Measurements from ENCODE around the gene POLR2J.

DNA sequence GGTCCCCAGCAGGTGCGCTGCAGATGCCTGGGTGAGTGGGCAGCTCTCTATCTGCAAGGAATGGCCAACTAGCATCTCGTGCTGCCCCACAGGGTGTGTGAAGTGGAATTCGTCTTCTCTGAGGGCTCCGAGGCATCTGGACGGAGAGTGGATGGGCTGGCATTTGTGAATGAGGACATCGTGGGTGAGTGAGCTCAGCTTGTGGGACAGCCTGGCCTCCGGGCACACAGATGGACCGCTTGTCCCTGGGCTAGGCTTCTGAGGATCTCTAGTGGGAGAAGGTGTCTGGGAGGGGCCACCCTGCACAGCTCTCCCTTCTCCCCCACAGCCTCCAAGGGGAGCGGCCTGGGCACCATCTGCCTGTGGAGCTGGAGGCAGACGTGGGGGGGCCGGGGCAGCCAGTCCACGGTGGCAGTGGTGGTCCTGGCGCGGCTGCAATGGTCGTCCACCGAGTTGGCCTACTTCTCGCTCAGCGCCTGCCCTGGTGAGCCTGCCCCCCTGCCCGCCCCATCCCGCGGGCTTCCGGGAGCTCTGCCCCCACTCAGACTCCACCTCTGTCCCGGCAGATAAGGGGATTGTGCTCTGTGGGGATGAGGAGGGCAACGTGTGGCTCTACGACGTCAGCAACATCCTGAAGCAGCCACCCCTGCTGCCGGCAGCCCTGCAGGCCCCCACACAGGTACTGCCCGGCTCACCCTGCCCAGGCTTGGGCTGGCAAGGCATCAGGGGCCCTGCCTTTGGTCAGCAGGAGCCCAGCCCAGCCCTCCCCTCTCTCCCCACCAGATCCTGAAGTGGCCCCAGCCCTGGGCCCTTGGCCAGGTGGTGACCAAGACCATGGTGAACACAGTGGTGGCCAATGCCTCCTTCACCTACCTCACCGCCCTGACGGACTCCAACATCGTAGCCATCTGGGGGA lies 6.3 kb downstream of the POLR2J start:
- TF ChIP-seq, protein P1, sequence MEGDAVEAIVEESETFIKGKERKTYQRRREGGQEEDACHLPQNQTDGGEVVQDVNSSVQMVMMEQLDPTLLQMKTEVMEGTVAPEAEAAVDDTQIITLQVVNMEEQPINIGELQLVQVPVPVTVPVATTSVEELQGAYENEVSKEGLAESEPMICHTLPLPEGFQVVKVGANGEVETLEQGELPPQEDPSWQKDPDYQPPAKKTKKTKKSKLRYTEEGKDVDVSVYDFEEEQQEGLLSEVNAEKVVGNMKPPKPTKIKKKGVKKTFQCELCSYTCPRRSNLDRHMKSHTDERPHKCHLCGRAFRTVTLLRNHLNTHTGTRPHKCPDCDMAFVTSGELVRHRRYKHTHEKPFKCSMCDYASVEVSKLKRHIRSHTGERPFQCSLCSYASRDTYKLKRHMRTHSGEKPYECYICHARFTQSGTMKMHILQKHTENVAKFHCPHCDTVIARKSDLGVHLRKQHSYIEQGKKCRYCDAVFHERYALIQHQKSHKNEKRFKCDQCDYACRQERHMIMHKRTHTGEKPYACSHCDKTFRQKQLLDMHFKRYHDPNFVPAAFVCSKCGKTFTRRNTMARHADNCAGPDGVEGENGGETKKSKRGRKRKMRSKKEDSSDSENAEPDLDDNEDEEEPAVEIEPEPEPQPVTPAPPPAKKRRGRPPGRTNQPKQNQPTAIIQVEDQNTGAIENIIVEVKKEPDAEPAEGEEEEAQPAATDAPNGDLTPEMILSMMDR (IDR thresholded peaks at IDR 0.05): no peak
- TF ChIP-seq POLR2AphosphoS5 (IDR thresholded peaks at IDR 0.05; ENCODE audit: low read depth, low read length): no peak
- TF ChIP-seq, protein P2, sequence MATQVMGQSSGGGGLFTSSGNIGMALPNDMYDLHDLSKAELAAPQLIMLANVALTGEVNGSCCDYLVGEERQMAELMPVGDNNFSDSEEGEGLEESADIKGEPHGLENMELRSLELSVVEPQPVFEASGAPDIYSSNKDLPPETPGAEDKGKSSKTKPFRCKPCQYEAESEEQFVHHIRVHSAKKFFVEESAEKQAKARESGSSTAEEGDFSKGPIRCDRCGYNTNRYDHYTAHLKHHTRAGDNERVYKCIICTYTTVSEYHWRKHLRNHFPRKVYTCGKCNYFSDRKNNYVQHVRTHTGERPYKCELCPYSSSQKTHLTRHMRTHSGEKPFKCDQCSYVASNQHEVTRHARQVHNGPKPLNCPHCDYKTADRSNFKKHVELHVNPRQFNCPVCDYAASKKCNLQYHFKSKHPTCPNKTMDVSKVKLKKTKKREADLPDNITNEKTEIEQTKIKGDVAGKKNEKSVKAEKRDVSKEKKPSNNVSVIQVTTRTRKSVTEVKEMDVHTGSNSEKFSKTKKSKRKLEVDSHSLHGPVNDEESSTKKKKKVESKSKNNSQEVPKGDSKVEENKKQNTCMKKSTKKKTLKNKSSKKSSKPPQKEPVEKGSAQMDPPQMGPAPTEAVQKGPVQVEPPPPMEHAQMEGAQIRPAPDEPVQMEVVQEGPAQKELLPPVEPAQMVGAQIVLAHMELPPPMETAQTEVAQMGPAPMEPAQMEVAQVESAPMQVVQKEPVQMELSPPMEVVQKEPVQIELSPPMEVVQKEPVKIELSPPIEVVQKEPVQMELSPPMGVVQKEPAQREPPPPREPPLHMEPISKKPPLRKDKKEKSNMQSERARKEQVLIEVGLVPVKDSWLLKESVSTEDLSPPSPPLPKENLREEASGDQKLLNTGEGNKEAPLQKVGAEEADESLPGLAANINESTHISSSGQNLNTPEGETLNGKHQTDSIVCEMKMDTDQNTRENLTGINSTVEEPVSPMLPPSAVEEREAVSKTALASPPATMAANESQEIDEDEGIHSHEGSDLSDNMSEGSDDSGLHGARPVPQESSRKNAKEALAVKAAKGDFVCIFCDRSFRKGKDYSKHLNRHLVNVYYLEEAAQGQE (IDR thresholded peaks at IDR 0.05; ENCODE audit: insufficient read depth in 1 of 2, low read depth in 2 of 2, low read length in 1 of 2): no peak

Measured in Panc1 (cell line).